Adrenal gland (tissue), 5 donors: ENCODE data around the gene GGA2.

Source experiments
- POLR2A ChIP-seq, 2 donors: fragments of 450-650 bp; IDR thresholded peaks; one replicate each; pipeline ENCODE4 v1.6.1; 2017; ENCODE audit warnings: antibody characterized with exemption in 2 of 2, mild to moderate bottlenecking in 2 of 2, moderate library complexity in 1 of 2
- TF ChIP-seq, protein P1 (sequence below), 6 experiments: fragments of 450-650 bp in 4 of 6; fragments of 200-600 bp in 2 of 6; sonication (generic) in 1 of 6; IDR thresholded peaks; 1 replicate in 5 of 6; 2 replicates in 1 of 6; pipeline versions ENCODE4 v1.5.1 to v1.8.0; 2016 to 2021; ENCODE audit warnings: antibody characterized with exemption in 6 of 6, mild to moderate bottlenecking in 2 of 6, moderate library complexity in 1 of 6
- donor health status: DM: no; HTN: no; CAD: no.

GRCh38 chr16:23452221-23452571 lies 58.1 kb downstream of the GGA2 start:
- TF ChIP-seq POLR2A (IDR thresholded peaks at IDR 0.05): no peak
- TF ChIP-seq, protein P1, sequence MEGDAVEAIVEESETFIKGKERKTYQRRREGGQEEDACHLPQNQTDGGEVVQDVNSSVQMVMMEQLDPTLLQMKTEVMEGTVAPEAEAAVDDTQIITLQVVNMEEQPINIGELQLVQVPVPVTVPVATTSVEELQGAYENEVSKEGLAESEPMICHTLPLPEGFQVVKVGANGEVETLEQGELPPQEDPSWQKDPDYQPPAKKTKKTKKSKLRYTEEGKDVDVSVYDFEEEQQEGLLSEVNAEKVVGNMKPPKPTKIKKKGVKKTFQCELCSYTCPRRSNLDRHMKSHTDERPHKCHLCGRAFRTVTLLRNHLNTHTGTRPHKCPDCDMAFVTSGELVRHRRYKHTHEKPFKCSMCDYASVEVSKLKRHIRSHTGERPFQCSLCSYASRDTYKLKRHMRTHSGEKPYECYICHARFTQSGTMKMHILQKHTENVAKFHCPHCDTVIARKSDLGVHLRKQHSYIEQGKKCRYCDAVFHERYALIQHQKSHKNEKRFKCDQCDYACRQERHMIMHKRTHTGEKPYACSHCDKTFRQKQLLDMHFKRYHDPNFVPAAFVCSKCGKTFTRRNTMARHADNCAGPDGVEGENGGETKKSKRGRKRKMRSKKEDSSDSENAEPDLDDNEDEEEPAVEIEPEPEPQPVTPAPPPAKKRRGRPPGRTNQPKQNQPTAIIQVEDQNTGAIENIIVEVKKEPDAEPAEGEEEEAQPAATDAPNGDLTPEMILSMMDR (IDR thresholded peaks at IDR 0.05): no peak
